Parathyroid adenoma (tissue), 2 donors: ENCODE measurements around the gene MID2.

ENCODE experiments used
- H2AFZ ChIP-seq: fragments of 300-600 bp; sonication (generic); one replicate; pipeline ENCODE4 v1.7.0; 2017; ENCODE audit warnings: antibody characterized with exemption, mild to moderate bottlenecking
- H3K27ac ChIP-seq: fragments of 300-600 bp; sonication (generic); one replicate; pipeline ENCODE4 v1.7.0; 2017
- H3K27me3 ChIP-seq: fragments of 300-600 bp; sonication (generic); one replicate; pipeline ENCODE4 v1.7.0; 2017; ENCODE audit warnings: low read length; ENCODE audit not compliant: control insufficient read depth, insufficient read depth
- H3K36me3 ChIP-seq: fragments of 300-600 bp; sonication (generic); one replicate; pipeline ENCODE4 v1.7.0; 2017; ENCODE audit warnings: low read length; ENCODE audit not compliant: control insufficient read depth, insufficient read depth
- H3K4me1 ChIP-seq: fragments of 300-600 bp; sonication (generic); one replicate; pipeline ENCODE4 v1.7.0; 2017; ENCODE audit warnings: control low read depth
- H3K4me2 ChIP-seq: fragments of 300-600 bp; sonication (generic); one replicate; pipeline ENCODE4 v1.7.0; 2017; ENCODE audit warnings: low read length
- H3K4me3 ChIP-seq: fragments of 300-600 bp; sonication (generic); one replicate; pipeline ENCODE4 v1.7.0; 2017; ENCODE audit warnings: low read depth, low read length
- H3K79me2 ChIP-seq: fragments of 300-600 bp; sonication (generic); one replicate; pipeline ENCODE4 v1.7.0; 2017; ENCODE audit warnings: control low read depth
- H3K9ac ChIP-seq: fragments of 300-600 bp; sonication (generic); one replicate; pipeline ENCODE4 v1.7.0; 2017; ENCODE audit warnings: mild to moderate bottlenecking
- H3K9me3 ChIP-seq: fragments of 300-600 bp; sonication (generic); one replicate; pipeline ENCODE4 v1.7.0; 2017; ENCODE audit warnings: low read length; ENCODE audit not compliant: control insufficient read depth
- CTCF ChIP-seq: fragments of 300-600 bp; sonication (generic); IDR thresholded peaks from one replicate; pipeline ENCODE4 v1.7.0; 2017; ENCODE audit warnings: antibody characterized with exemption, mild to moderate bottlenecking
- donor health status: primary hyperparathyroidism.

MID2 gene

DNA sequence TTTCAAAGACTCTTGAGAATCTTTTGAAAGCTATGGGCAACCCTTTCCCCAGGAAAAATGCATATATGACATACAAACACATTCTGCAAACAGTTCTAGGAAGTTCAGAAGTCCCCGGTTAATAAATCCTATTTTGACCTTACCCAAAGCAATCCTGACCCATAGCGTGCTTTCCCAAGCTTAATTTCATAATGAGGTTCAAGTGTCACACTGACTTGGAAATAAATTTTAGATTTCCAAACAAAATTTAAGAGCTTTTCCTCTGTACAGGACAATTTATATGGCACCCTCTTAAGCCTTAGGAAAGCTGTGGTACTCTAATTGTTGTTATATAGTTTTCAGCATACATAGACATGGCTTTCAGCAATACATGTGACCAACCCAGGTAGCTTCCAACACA lies 11.3 kb downstream of the MID2 start:
- Histone ChIP-seq H3K27me3 (no peaks in the 10 kb centered on the region), H3K4me2 (no peak overlapping the region), H3K4me1 (no peaks in the 10 kb centered on the region), H3K9me3 (no peaks in the 10 kb centered on the region), H2AFZ (no peak overlapping the region), H3K79me2 (peaks cover 3% of the 10 kb centered on the region), H3K4me3 (no peak overlapping the region), H3K9ac (no peak overlapping the region), H3K36me3 (no peaks in the 10 kb centered on the region), H3K27ac (no peak overlapping the region)
- TF ChIP-seq CTCF, result no peak

- no peaks in the 10 kb centered on the region for H3K4me1 ChIP-seq
- no peak overlapping the region for H3K4me3 ChIP-seq
- no peak overlapping the region for H3K27ac ChIP-seq
- no peaks in the 10 kb centered on the region for H3K36me3 ChIP-seq
- H3K9ac ChIP-seq, result no peak overlapping the region
- H3K79me2 ChIP-seq, result no peaks in the 10 kb centered on the region
- no peak overlapping the region for H2AFZ ChIP-seq
- no peaks in the 10 kb centered on the region for H3K27me3 ChIP-seq
- no peak for TF ChIP-seq CTCF
- no peaks in the 10 kb centered on the region for H3K9me3 ChIP-seq
- no peak overlapping the region for H3K4me2 ChIP-seq
These were observed 15.3 kb downstream of the MID2 start for GRCh38 chrX:107840971-107841370.

DNA sequence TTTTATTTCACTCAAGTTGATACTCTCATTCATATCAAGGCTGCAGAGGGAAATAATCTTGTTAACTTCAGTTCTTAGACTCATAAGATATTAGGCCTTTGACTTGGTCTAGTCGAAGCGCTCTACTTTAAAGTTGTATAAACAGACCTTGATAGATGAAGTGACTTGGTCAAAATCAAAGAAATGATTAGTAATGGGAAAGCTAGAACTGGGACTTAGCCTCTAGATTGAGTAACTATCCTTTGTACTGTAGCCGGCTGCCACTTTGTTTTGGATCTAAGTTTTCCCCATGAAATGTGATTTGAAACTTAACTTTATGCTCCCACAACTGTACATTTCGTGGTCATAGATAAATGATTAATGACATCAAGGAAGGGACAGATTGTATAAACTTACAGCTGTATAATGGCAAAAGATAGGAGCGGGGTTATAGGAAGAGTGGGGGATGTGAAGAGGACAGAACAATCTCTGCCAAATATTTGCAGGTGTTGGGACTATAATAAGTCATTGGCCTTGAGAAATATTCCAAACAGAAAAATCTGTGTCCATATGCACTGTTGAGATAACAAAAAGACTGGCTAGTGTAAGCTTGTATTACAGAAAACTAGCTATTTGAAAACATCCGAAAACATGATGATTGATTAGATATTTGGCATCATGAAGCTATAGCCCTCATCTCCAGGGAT lies 17.2 kb downstream of the MID2 start:
- H2AFZ ChIP-seq, result no peak overlapping the region
- H3K9me3 ChIP-seq, result no peaks in the 10 kb centered on the region
- no peaks in the 10 kb centered on the region for H3K4me1 ChIP-seq
- no peak for TF ChIP-seq CTCF
- no peak overlapping the region for H3K4me2 ChIP-seq
- H3K4me3 ChIP-seq, result no peak overlapping the region
- no peaks in the 10 kb centered on the region for H3K27me3 ChIP-seq
- no peaks in the 10 kb centered on the region for H3K79me2 ChIP-seq
- no peaks in the 10 kb centered on the region for H3K36me3 ChIP-seq
- H3K9ac ChIP-seq, result no peak overlapping the region
- H3K27ac ChIP-seq, result no peak overlapping the region

DNA sequence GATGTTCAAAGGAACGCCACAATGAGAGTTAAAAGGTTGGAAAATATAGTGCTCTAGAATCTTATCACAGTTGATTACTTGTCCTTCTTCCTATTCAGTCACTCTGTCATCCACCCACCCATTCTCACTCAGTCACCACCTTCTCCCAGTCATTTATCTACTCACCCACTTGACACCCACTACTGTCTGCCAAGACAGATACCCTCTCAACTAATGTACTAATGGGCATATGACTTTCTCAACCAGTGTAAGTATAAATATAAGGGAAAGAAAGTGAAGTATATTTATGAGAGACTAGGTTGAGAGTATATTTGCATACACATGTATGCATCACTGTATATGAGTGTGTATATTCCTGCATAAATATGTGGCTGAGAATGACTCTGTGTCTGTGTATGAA lies 20.0 kb downstream of the MID2 start:
- TF ChIP-seq CTCF, result no peak
- H3K36me3 ChIP-seq, result no peaks in the 10 kb centered on the region
- no peaks in the 10 kb centered on the region for H3K27me3 ChIP-seq

DNA sequence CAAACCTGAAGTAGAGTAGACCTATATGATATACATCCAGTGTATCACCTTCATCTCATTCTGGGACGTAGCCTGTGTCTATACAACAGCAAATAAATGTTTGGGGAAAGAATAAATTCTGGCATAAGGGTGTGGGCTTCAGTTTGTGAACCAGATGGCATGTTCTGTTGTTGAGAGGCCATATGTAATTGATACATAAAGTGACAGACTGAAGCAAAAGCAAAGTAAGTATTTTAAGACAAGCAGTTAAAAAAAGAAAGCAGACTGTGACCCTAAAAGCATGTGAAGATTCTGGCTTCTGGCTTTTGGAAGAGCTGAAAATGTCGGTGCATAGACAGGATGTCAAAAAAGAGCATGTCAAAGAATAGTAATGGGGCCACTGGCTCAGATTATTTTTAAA lies 22.9 kb downstream of the MID2 start:
- Histone ChIP-seq H3K9ac (no peak overlapping the region), H3K27me3 (no peaks in the 10 kb centered on the region), H2AFZ (no peak overlapping the region), H3K79me2 (no peaks in the 10 kb centered on the region), H3K27ac (no peak overlapping the region), H3K36me3 (no peaks in the 10 kb centered on the region), H3K9me3 (no peaks in the 10 kb centered on the region), H3K4me2 (no peak overlapping the region), H3K4me3 (no peak overlapping the region), H3K4me1 (no peaks in the 10 kb centered on the region)
- TF ChIP-seq CTCF, result no peak

More for the DNA sequence above, 20.0 kb downstream of the MID2 start:
- Histone ChIP-seq H3K79me2 (no peaks in the 10 kb centered on the region), H2AFZ (no peak overlapping the region), H3K4me1 (no peaks in the 10 kb centered on the region), H3K9ac (no peak overlapping the region), H3K4me3 (no peak overlapping the region), H3K4me2 (no peak overlapping the region), H3K9me3 (no peaks in the 10 kb centered on the region), H3K27ac (no peak overlapping the region)
